HG03439 (cell line): ENCODE measurements around the gene MT1H.

ENCODE experiments used
- ATAC-seq: cut with Tn5 transposase; IDR thresholded peaks from one replicate; pipeline ENCODE4 v1.9.1; 2021; ENCODE audit warnings: mild to moderate bottlenecking, moderate library complexity; ENCODE audit not compliant: unreplicated experiment

MT1H gene

DNA sequence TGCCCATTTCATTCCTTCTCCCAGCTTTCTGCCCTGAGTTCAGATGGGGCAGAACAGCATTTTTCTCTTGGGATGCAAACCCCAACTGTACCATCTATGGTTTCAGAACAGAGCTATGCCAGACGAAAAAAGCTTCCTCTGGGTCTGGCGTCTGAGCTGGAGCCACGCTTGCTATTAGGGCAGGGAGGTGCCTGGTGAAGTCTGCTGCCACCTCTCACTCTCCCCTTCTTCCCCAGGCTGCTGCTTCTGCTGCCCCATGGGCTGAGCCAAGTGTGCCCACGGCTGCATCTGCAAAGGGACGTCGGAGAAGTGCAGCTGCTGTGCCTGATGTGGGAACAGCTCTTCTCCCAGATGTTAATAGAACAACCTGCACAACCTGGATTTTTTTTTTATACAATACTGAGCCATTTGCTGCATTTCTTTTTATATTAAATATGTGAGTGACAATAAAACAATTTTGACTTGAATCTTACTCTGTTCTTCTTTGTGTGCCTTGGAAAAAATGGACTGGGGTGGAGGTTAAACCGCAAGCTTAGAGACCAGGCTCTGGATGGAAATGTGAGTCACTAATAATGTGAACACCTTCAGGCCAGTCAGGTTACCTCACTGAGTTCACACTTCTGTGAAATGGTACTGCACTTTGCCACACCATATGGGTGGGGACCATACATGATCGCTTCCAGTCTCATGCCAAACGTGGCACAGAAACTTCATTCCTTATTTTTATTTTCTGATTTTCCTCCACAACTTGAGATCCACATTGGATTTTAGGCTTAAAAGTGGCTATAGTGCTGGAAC is 32.8 kb upstream of the MT1H start:
- no peak for ATAC-seq

DNA sequence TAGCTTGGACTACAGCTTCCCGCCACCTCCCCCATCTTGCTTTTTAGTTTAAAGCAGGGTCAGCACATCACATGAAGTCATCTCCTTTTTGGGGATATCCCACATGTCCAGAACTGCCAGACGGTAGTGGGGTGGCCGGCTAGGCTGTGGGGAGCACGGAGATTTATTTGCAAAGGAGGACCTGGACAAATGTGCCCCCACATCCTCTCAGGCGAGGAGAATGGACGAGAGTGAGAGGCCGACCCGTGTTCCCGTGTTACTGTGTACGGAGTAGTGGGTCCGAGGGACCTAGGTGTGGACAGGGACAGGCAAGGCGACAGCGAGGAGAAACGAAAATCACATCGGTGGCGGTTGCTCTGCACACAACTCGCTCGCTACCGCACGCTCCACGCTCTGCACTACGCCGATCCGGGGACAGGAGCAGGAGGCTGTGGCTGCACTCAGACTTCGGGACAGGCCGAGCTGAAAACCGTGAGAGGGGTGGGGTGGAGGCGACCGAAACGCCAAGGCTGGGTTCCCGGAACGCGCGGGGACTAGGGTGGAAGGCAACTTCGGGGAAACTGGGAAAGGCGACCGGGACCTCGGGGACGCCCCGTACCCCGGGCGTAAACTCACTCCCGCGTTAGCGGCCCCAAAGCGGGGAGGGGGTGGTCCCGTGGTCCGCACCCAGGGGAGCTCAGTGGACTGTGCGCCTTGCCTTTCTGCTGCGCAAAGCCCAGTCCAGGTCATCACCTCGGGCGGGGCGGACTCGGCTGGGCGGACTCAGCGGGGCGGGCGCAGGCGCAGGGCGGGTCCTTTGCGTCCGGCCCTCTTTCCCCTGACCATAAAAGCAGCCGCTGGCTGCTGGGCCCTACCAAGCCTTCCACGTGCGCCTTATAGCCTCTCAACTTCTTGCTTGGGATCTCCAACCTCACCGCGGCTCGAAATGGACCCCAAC is 31.5 kb upstream of the MT1H start, which contains the start of gene MT1A:
TSS of gene MT1A (plus strand) at position 853 of the 937 bp plus-strand sequence. CDS start at position 926, 73 bp downstream.
- no peak for ATAC-seq

DNA sequence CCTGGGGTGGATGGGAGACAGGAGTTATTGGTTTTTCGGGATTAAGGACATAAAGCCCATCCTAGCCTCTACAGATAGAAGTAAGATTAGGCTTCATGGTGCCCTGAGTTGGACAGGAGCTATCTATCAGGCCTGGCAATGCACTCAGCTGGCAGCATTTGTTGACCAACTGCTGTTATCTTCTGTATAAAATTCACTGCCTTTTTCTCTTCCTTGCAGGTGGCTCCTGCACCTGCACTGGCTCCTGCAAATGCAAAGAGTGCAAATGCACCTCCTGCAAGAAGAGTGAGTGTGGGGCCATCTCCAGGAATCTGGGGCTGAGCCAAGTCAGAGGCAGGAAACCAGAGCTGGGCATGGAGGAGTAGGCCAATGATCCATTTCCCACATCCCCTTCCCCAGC is 30.6 kb upstream of the MT1H start:
- no peak for ATAC-seq

DNA sequence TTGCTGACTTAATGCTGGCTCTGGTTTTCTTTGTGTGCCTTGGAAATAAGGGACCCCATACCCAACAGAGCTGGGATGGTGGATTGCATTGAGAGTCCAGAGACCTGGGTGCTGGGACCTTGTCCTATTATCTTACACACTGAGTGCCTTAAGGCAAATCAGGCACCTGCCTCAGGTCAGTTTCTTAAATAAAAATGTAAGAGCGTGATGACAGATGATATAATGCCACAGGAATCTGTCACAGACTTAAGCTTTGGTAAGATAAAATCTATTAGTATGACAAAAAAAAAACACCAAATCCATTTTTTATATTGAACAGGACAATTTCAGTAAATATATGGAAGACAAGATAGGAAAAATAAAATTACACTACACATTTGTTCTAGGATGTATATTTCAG is 29.5 kb upstream of the MT1H start:
- no peak for ATAC-seq

GRCh38 chr16:56641166-56641565 is 28.4 kb upstream of the MT1H start:
- no peak for ATAC-seq

DNA sequence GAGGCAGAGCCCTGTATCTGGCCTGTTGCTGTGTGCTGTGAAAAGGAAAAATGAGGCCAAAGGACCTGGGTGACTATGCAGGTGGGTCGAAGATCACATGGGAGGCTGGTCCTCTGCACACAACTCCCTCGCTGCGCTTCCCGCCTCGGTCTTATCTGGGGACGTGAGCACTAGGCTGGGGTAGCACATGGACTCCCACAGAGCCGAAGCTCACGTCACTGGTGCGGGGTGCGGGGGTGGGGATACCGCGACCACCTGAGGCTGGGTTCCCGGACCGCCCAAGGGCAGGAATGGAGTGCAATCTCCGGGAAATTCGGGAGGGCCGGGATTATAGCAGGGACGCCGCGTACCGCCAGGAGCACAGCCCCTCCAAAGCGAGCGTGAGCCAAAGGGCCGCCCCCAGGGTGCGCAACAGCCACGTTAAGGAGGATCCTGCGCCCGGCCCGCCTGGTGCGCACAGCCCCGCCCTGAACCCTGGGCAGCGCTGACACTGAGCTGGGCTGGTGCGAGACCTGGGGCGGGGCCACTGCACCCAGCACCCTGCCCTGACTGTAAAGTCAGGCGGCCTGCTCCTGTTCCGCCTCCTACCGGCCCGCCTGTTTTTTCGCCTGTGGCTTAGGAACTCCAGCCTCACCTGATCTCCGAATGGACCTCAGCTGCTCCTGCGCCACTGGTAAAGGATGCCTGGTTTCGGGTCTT is 26.4 kb upstream of the MT1H start:
- ATAC-seq, result peak; percentile 80

DNA sequence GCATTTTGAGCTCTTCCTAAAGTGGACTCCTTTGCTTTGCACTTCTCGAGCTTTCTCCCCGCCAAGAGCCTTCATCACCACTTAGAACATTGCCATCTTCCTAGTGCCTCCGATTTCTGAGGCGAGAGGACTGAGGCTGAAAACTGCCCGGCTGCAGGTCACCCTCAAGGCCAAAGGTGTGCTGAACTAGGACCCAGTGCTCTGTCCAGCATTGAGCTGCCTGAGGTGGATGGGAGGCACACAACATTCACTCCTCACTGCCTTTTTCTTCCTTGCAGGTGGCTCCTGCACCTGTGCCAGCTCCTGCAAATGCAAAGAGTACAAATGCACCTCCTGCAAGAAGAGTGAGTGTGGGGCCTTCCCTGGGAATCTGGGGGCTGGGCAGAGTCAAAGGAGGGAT is 25.8 kb upstream of the MT1H start:
- no peak for ATAC-seq

DNA sequence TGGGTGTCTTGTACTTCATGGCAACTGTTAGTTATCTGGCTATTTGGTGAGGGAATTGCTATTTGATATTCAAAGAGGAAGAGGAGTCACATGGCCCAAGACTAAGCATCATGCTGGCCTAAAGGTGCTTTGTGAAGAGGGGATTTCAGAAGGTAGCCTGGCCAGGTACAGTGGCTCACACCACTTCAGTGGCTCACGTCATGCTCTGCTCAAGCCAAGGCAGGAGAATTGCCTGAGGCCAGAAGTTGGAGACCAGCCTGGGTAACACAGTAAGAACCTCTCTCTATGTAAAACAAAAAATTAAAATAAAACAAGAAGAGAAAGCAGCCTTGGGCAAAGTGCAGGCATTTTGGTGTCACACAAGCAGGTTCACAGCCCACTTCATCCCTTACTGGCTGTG is 24.3 kb upstream of the MT1H start:
- no peak for ATAC-seq

DNA sequence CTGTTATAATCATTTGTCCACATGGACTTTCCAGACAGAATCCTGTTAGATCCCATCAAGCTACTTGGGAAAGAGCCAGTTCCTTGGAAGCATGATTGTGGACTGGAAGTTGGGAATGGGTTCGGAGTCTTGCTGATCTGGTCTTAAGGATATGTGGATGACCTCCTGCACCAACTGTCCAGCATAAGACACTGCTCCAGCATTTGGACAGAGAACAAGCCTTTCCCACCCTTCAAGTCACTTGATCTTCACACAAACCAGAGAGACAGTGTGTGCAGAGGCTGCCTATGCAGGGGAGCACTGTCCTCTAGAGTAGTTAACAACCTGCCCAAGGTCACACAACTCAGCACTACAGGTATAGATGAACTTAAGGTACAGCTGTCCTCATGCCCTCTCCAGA is 23.8 kb upstream of the MT1H start:
- ATAC-seq, result no peak

GRCh38 chr16:56647641-56648431 is 21.8 kb upstream of the MT1H start:
- ATAC-seq, result no peak

GRCh38 chr16:56649271-56649670 is 20.3 kb upstream of the MT1H start:
- ATAC-seq, result no peak

DNA sequence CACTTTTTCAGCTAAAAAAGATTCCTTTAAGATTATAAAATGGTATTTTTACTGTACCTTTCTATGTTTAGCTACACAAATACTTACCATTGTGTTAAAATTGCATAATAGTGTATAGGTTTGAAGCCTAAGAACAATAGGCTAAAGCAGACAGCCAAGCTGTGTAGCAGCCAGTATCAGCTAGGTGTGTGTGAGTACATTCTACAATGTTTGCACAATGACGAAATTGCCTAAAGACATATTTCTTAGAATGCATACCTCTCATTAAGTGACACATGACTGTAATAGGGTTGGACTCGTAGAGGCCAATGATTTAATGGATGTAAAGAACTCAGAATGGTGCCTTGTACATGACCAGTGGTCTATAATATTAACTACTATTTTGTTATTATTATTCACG is 19.8 kb upstream of the MT1H start:
- ATAC-seq, result no peak

DNA sequence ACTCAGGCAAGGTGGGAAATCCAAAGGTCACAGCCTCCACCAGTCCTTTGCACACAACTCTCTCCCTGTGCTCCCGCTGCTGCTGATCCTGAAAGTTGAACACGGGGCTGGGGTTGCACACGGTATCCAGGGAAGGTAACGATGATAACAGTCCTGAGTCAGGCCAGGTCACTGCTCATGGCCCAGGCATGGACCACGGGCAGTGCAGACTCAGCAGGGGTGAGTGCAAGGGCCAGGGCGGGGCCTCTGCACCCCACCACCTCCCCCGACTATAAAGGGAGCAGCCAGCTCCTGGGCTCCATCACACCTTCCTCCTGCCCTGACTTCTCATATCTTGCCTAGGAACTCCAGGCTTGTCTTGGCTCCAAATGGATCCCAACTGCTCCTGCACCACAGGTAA is 18.0 kb upstream of the MT1H start, which contains the start of gene MT1B:
TSS of gene MT1B (plus strand) at position 301 of the 400 bp plus-strand sequence. CDS start at position 369, 68 bp downstream.
- no peak for ATAC-seq

DNA sequence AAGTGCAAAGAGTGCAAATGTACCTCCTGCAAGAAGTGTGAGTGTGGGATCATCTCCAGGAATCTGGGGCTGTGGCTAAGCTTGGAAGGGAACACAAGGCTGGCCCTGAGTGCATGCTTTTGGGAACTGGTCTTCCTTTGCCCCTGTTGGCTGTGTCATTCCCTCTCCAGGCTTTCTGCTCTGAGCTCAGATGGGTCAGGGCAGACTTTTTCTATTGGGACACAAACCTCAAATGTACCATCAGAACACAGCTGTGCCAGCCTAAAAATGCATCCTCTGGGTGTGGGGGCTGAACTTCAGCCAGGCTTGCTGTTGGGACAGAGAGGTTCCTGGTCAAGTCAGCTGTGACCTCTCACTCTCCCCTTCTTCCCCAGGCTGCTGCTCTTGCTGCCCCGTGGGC is 17.0 kb upstream of the MT1H start:
- ATAC-seq, result no peak

DNA sequence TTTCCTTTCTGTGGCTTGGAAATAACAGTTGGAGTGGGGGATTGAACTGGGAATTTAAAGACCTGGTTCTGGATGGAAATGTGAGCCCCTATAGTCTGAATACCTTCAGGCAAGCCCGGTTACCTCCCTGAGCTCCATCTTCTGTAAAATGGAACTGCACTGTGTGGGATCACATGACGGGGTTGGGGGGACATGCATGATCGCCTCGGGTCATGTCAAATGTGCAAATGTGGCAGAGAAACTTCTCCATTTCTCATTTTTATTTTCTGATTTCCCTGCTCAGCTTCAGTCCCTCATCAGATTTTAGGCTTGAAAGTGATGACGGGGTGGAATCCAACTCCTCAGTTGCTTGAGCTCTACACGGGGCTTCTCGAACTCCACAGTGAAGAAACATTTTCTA is 16.4 kb upstream of the MT1H start:
- no peak for ATAC-seq

DNA sequence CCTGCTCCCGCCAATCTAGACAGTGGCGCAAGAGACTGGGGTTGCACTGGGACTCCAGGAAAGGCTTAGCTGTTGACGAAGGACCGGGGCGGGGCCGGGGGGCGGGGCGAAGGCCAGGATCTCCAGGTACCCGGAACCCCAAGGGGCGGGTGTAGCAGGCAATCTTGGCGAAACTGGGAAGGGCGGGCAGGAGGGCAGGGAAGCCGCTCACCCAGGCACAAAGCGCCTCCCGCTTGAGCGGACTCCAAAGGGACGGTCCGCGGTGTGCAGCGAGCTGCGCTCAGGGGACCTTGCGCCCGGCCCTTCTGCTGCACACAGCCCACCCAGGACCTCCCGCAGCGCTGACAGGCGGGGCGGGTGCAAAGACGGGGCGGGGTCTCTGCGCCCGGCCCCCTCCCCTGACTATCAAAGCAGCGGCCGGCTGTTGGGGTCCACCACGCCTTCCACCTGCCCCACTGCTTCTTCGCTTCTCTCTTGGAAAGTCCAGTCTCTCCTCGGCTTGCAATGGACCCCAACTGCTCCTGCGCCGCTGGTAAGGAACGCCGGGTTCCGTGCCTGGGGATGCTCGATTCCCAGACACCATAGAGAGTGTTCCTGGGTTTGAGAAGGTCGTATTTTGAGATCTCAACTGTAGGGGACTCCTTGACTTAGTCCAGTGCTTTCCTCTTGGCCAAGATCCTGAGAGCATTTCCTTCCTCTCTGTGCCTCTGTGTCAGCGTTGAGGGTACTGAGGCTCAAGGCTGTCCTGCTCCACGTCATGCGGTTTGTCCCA is 11.9 kb upstream of the MT1H start, which contains the start of gene MT1F:
TSS of gene MT1F (plus strand) at position 405 of the 772 bp plus-strand sequence. CDS start at position 505, 100 bp downstream.
- ATAC-seq, result no peak

DNA sequence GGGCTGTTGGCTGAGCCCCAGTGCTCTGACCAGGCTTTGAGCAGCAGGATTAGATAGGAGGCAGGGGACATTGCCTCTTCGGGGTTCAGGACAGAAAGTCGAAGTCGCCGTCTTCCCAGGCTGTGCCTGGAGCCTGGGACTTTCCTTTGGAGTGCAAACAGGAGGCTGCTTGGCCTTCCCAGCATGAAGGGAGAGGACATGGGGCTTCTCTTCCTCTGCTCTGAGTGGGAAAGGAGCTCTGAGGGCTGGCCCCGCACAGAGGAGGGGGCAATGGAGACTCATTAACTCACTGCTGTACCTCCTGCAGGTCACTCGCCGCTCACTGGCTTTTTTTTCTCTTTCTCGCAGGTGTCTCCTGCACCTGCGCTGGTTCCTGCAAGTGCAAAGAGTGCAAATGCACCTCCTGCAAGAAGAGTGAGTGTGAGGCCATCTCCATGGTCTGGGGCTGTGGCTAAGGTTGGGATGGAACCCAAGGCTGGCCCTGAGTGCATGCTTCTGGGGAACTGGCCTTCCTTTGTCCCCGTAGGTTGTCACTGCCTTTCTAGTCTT is 11.2 kb upstream of the MT1H start:
- no peak for ATAC-seq

DNA sequence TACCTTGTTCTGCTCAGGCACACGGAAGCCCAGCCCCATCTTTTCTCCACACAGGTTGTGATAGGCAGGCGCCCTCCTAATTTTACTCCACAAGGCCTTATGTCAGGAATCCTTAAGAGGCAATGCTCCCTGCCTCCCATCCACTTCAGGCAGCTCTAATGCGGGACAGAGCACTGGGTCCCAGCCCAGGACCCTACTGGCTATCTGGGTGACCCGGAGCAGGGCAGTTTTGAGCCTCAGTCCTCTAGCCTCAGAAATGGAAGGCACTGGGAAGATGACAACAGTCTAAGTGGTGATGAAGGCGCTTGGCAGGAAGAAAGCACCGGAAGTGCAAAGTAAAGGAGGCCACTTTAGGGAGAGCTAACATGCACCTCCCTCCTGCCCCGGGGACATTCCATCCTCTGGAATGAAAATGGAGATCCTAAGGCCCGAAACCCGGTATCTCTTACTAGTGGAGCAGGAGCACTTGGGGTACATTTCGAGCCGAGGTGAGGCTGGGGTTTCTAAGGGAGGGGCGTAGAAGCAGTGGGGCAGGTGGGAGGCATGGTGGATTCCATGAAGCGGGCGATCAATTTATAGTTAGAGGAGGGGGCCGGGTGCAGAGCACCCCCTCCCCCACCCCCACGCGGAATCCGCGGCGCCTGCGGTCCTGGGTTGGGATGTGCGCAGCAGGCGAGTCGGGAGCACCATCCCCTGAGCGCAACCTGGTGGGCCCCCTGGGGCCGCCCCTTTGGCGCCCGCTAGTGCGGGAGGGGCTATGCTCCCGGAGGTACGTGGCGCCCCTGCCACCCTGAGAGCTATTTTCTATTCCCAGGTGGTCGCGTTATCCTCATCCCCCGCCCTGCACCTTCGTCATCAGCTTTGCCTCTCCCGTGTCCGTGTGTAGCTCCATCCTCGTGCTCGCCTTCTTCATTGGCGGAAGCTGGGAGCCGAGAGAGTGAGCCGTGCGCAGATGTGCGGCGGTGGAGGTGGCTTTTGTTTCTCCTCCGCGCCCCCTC is 7.0 kb upstream of the MT1H start:
- no peak for ATAC-seq
